ENCODE data around the gene SLC22A3.
"Not testable (repeated sequence)": the region's sequence is repeated elsewhere in the genome, so short reads cannot be mapped to it uniquely, and the experiment has no call there.

Gene SLC22A3

DNA sequence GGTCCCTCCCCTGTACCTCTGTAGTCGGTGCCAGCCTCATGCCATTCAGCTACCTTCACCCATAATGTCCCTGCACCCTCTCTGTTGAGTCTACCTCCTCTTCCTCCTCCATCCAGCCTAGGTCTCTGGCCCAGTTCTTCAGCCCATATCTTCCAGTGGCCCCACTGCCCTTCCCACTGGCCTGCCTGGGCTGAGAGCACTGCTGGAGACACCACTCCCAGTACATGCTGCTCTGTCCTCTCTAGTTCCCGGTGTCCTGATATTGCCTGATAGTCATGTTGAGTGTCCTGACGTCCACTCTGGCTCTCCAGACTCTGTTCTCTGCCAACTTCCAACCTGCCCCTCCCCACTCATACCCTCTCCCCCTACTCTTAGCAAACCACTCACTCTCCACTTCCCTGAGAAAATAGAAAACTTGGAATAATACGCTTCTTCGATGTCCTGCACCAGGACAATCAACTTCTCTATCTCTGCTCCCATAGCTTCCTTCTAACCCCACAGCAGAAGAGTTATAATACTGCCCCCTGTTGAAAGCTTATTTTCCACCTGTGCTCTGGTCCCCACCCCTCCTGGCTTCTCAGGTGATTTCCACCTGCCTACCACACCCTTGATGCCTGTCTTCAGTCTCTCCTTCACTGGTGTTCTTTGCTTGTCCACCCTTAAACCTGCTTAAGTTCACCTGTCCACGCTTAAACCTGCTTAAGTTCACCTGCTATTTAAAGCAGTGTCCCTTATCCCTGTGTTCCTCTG, 19.8 kb downstream of the SLC22A3 start:
- no peak for DNase-seq (ENCODE audit: low read depth)
- H3K4me3 ChIP-seq (ENCODE audit: low read depth, low read length), result no peak overlapping the region
- TF ChIP-seq POLR2A (IDR thresholded peaks at IDR 0.05; ENCODE audit: extremely low read depth, insufficient read length), result no peak
- TF ChIP-seq, protein P1, sequence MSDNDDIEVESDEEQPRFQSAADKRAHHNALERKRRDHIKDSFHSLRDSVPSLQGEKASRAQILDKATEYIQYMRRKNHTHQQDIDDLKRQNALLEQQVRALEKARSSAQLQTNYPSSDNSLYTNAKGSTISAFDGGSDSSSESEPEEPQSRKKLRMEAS (IDR thresholded peaks at IDR 0.05; ENCODE audit: low read depth, low read length), result no peak
- TF ChIP-seq MYC (IDR thresholded peaks at IDR 0.05; ENCODE audit: low read depth, low read length), result no peak
- TF ChIP-seq CTCF (IDR thresholded peaks at IDR 0.05; ENCODE audit: low read depth, low read length), result no peak

- TF ChIP-seq CTCF (IDR thresholded peaks at IDR 0.05; ENCODE audit: low read depth, low read length), result no peak
- TF ChIP-seq, protein P1 (IDR thresholded peaks at IDR 0.05; ENCODE audit: low read depth, low read length), result no peak
- no peak for TF ChIP-seq MYC (IDR thresholded peaks at IDR 0.05; ENCODE audit: low read depth, low read length)
- TF ChIP-seq POLR2A (IDR thresholded peaks at IDR 0.05; ENCODE audit: extremely low read depth, insufficient read length), result no peak
These were observed 20.5 kb downstream of the SLC22A3 start for GRCh38 chr6:160368670-160369069.

DNA sequence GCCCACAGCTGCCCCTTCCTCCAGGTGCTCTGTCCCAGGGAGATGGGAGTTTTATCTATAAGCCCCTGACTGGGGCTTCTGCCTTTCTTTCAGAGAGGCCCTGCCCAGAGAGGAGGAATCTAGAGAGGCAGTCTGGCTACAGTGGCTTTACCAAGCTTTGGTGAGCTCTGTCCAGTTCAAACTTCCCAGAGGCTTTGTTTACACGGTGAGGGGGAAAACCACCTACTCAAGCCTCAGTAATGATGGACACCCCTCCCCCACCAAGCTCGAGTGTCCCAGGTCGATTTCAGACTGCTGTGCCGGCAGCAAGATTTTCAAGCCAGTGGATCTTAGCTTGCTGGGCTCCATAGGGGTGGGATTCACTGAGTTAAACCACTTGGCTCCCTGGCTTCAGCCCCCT, 25.4 kb downstream of the SLC22A3 start:
- not testable (repeated sequence) for H3K4me3 ChIP-seq (ENCODE audit: low read depth, low read length); DNase-seq (ENCODE audit: low read depth)

More at GRCh38 chr6:160368670-160369069, 20.5 kb downstream of the SLC22A3 start:
- DNase-seq (ENCODE audit: low read depth), result no peak
- no peak overlapping the region for H3K4me3 ChIP-seq (ENCODE audit: low read depth, low read length)

DNA sequence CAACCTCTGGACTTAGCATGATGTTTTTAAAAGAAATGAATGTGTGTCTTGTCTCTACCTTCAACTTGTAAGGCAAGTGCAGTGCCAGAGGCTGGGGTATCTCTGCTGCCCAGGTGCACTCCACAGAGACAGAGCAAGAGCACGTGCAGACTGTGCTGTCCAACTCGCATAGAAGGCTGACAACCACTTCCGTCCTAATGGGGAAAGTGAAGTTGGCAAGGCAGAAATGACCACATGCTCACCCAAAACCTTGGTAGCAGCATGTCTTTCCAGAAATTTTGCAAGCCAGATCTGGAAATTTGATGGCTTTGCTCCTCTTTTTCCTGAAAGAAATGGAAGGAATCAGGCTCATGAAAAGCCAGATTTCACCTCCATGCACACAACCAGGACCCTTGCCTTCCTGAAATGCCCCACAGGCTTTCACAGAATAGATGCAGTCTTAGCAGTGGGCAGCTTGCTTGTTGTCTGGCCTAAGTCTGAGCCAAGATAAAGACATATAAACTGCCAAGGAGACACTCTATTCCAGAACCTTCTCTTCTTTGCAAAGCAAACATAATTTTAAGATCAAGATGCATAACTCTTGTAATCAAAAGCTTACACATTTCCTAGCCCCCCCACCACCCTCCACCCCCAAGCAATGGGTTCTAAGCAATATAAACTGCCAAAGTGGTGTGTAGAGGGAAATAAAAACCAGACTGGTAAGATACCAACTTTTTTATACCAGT, 26.8 kb downstream of the SLC22A3 start:
- H3K4me3 ChIP-seq (ENCODE audit: low read depth, low read length), result no peak overlapping the region
- TF ChIP-seq MYC (IDR thresholded peaks at IDR 0.05; ENCODE audit: low read depth, low read length) (no peak), POLR2A (IDR thresholded peaks at IDR 0.05; ENCODE audit: extremely low read depth, insufficient read length) (no peak), CTCF (IDR thresholded peaks at IDR 0.05; ENCODE audit: low read depth, low read length) (no peak)
- TF ChIP-seq, protein P1 (IDR thresholded peaks at IDR 0.05; ENCODE audit: low read depth, low read length), result no peak
- DNase-seq (ENCODE audit: low read depth), result no peak

DNA sequence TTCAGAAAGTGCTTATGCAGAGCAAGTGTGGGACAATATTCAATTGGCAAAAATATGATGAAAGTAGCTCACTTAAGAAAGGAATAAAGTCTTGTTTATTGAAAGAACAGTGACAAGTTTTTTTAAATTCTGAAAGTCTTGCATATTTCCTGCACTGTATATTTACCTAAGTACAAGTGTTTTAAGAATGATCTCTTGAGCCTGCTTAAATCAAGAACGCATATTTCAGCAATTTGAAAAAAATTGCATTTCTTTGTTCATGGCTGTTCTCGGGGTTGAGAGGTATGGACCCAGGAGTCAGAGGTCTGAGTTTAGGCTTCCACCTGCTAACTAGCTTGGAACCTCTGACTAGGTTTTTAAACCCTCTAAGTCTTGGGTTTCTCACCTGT, 27.4 kb downstream of the SLC22A3 start:
- H3K4me3 ChIP-seq (ENCODE audit: low read depth, low read length), result no peak overlapping the region
- TF ChIP-seq MYC (IDR thresholded peaks at IDR 0.05; ENCODE audit: low read depth, low read length) (no peak), POLR2A (IDR thresholded peaks at IDR 0.05; ENCODE audit: extremely low read depth, insufficient read length) (no peak), CTCF (IDR thresholded peaks at IDR 0.05; ENCODE audit: low read depth, low read length) (no peak)
- TF ChIP-seq, protein P1 (IDR thresholded peaks at IDR 0.05; ENCODE audit: low read depth, low read length), result no peak
- DNase-seq (ENCODE audit: low read depth), result no peak

DNA sequence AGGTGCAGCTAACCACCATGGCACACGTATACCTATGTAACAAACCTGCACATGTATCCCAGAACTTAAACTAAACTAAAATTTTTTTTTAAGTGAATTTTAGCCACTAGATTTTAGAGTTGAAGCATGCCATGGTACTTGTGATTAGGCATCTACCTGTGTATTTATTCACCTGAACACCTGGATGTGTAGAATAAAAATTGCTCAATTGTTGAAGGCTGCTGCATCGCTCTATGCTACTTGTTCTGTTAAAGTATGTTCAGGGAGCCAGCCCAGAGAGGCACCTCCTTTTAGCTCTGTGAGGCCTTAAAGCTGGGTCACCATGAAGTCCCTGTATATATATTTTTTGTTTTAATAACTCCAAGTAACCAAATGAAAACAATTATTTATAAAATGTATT, 28.3 kb downstream of the SLC22A3 start:
- TF ChIP-seq, protein P1 (IDR thresholded peaks at IDR 0.05; ENCODE audit: low read depth, low read length), result no peak
- TF ChIP-seq POLR2A (IDR thresholded peaks at IDR 0.05; ENCODE audit: extremely low read depth, insufficient read length) (no peak), MYC (IDR thresholded peaks at IDR 0.05; ENCODE audit: low read depth, low read length) (no peak), CTCF (IDR thresholded peaks at IDR 0.05; ENCODE audit: low read depth, low read length) (no peak)
- no peak for DNase-seq (ENCODE audit: low read depth)

More for the DNA sequence above, 28.3 kb downstream of the SLC22A3 start:
- H3K4me3 ChIP-seq (ENCODE audit: low read depth, low read length), result no peak overlapping the region

All from NB4 (cell line).